ENCODE data around the gene MSGN1. TPM values are rescaled to one million over a fixed set of nuclear protein-coding genes. Genes with fewer than 3 reads are reported as not detected.
A peak's percentile ranks its signal among the peaks of the same experiment; 100 is the strongest.

The MSGN1 gene
- total RNA-seq, 4 donors from 2014 or later = not detected

- no peak overlapping the region for H3K27ac ChIP-seq
- 68 to 89% methylated on average over 2 of the region's 2 CpGs for WGBS, 2 donors
Observed at GRCh38 chr2:17791817-17792130, 24.5 kb upstream of the MSGN1 start.

GRCh38 chr2:17792515-17792914 lies 23.7 kb upstream of the MSGN1 start:
- H3K27me3 ChIP-seq = peaks cover 0 to 24% (median 0%) of the 10 kb centered on the region in 4 donors
- H3K27ac ChIP-seq = no peak overlapping the region
- H3K4me3 ChIP-seq = no peak overlapping the region
- TF ChIP-seq, protein P1, sequence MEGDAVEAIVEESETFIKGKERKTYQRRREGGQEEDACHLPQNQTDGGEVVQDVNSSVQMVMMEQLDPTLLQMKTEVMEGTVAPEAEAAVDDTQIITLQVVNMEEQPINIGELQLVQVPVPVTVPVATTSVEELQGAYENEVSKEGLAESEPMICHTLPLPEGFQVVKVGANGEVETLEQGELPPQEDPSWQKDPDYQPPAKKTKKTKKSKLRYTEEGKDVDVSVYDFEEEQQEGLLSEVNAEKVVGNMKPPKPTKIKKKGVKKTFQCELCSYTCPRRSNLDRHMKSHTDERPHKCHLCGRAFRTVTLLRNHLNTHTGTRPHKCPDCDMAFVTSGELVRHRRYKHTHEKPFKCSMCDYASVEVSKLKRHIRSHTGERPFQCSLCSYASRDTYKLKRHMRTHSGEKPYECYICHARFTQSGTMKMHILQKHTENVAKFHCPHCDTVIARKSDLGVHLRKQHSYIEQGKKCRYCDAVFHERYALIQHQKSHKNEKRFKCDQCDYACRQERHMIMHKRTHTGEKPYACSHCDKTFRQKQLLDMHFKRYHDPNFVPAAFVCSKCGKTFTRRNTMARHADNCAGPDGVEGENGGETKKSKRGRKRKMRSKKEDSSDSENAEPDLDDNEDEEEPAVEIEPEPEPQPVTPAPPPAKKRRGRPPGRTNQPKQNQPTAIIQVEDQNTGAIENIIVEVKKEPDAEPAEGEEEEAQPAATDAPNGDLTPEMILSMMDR (IDR thresholded peaks at IDR 0.05) = no peak
- TF ChIP-seq POLR2A (IDR thresholded peaks at IDR 0.05) = no peak
- intact Hi-C loops (cut with DNase I) = no loop called here
- WGBS, 2 donors = 57% methylated on average over 1 of the region's 1 CpG; no CpG with 5 or more reads in 1 of the 2 donors
- DNase-seq = no peak
- H3K9me3 ChIP-seq = no peaks in the 10 kb centered on the region
- peaks cover 0 to 64% (median 3%) of the 10 kb centered on the region in 3 donors for H3K4me1 ChIP-seq
- H3K36me3 ChIP-seq = no peaks in the 10 kb centered on the region

More at GRCh38 chr2:17791817-17792130, 24.5 kb upstream of the MSGN1 start:
- Histone ChIP-seq H3K4me1 (peaks cover 0 to 64% (median 3%) of the 10 kb centered on the region in 3 donors), H3K4me3 (no peak overlapping the region), H3K27me3 (peaks cover 0 to 24% (median 0%) of the 10 kb centered on the region in 4 donors), H3K36me3 (no peaks in the 10 kb centered on the region), H3K9me3 (no peaks in the 10 kb centered on the region)
- TF ChIP-seq, protein P1 (IDR thresholded peaks at IDR 0.05) = no peak
- TF ChIP-seq POLR2A (IDR thresholded peaks at IDR 0.05) = no peak
- intact Hi-C loops (cut with DNase I) = no loop called here
- DNase-seq = no peak

DNA sequence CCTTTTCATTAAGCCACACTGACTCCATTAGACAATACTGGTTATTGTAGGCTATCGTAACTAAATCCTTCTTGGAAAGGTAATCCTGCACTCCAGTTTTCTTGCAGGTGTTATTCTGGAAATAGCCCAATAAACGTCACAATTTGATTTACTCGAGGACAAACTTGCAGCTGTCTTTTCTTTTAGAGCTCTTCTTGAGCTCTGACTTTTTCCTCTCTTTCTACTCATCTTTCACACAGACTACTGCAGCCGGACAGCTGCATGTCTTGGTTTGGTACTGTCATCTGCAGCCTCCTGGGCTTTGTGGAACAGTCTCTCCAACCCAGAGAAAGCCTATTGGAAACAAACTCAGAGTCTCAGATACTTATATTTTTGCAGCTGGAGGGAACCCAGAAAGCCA lies 23.0 kb upstream of the MSGN1 start:
- intact Hi-C loops (cut with DNase I) = no loop called here
- H3K27me3 ChIP-seq = peaks cover 0 to 28% (median 0%) of the 10 kb centered on the region in 4 donors
- peaks cover 0 to 72% (median 3%) of the 10 kb centered on the region in 3 donors for H3K4me1 ChIP-seq
- WGBS, 2 donors = 36 to 54% methylated on average over 4 of the region's 4 CpGs
- no peak overlapping the region for H3K4me3 ChIP-seq
- no peak for DNase-seq
- no peaks in the 10 kb centered on the region for H3K36me3 ChIP-seq
- H3K9me3 ChIP-seq = no peaks in the 10 kb centered on the region
- no peak for TF ChIP-seq POLR2A (IDR thresholded peaks at IDR 0.05)
- H3K27ac ChIP-seq = peak overlapping the region in 1 of 4 donors; percentile 13

GRCh38 chr2:17793803-17794354 lies 22.4 kb upstream of the MSGN1 start:
- TF ChIP-seq POLR2A (IDR thresholded peaks at IDR 0.05) = no peak
- TF ChIP-seq, protein P1 (IDR thresholded peaks at IDR 0.05) = no peak
- intact Hi-C loops (cut with DNase I) = no loop called here
- 70 to 76% methylated on average over 3 to 5 of the region's 6 CpGs for WGBS, 2 donors

GRCh38 chr2:17795309-17795708 lies 21.0 kb upstream of the MSGN1 start:
- Histone ChIP-seq H3K27ac (peak overlapping the region; percentile 63 to 82 (median 70)), H3K9me3 (no peaks in the 10 kb centered on the region), H3K27me3 (peaks cover 0 to 40% (median 0%) of the 10 kb centered on the region in 4 donors), H3K4me3 (no peak overlapping the region), H3K4me1 (peaks cover 0 to 87% (median 3%) of the 10 kb centered on the region in 3 donors), H3K36me3 (no peaks in the 10 kb centered on the region)
- WGBS, 2 donors = 37 to 62% methylated on average over 5 of the region's 5 CpGs
- intact Hi-C loops (cut with DNase I) = no loop called here
- no peak for DNase-seq
- peak in 1 of 4 donors; percentile 7 for TF ChIP-seq POLR2A (IDR thresholded peaks at IDR 0.05)
- TF ChIP-seq, protein P1 (IDR thresholded peaks at IDR 0.05) = no peak

More at GRCh38 chr2:17793803-17794354, 22.4 kb upstream of the MSGN1 start:
- H3K27ac ChIP-seq = peak overlapping the region in 3 of 4 donors; percentile 13 to 82 (median 72)
- no peak for DNase-seq
- H3K4me1 ChIP-seq = peaks cover 0 to 76% (median 3%) of the 10 kb centered on the region in 3 donors
- H3K27me3 ChIP-seq = peaks cover 0 to 33% (median 0%) of the 10 kb centered on the region in 4 donors
- H3K36me3 ChIP-seq = no peaks in the 10 kb centered on the region
- no peaks in the 10 kb centered on the region for H3K9me3 ChIP-seq
- no peak overlapping the region for H3K4me3 ChIP-seq

Data from esophagus squamous epithelium (tissue), 5 donors.